HUES64 (cell line): ENCODE data around the gene PAK6.
A peak's percentile ranks its signal among the peaks of the same experiment; 100 is the strongest.

ENCODE experiments used
- H3K27ac ChIP-seq: 2 replicates; pipeline ENCODE4 v1.7.0; 2013; ENCODE audit warnings: low read depth, low read length, inconsistent platforms
- H3K27me3 ChIP-seq: 2 replicates; pipeline ENCODE4 v1.6.1; 2013; ENCODE audit warnings: mild to moderate bottlenecking, low read length; ENCODE audit not compliant: insufficient read depth
- H3K36me3 ChIP-seq: 2 replicates; pipeline ENCODE4 v1.6.1; 2013; ENCODE audit warnings: mild to moderate bottlenecking, low read length; ENCODE audit not compliant: insufficient read depth
- H3K4me1 ChIP-seq: 2 replicates; pipeline ENCODE4 v1.6.1; 2013; ENCODE audit warnings: mild to moderate bottlenecking, low read length, moderate library complexity; ENCODE audit not compliant: insufficient read depth
- H3K4me3 ChIP-seq: 2 replicates; pipeline ENCODE4 v1.5.1; 2013; ENCODE audit warnings: mild to moderate bottlenecking, low read length, moderate library complexity
- H3K9ac ChIP-seq: 2 replicates; pipeline ENCODE4 v1.6.1; 2013; ENCODE audit warnings: mild to moderate bottlenecking, low read depth, low read length
- H3K9me3 ChIP-seq: 2 replicates; pipeline ENCODE4 v1.6.1; 2013; ENCODE audit warnings: low read depth, low read length; ENCODE audit not compliant: insufficient read depth
- WGBS: fragments of 150-250, 120-280 bp; methylation state at CpG from one replicate; pipeline ENCODE4 v1.1.7; 2013; ENCODE audit warnings: missing lambda C conversion rate; 5-methylcytosine and 5-hydroxymethylcytosine counted together

Gene PAK6

GRCh38 chr15:40316931-40317330, 78.1 kb downstream of the PAK6 start:
- no peak overlapping the region for H3K4me3 ChIP-seq
- no peak overlapping the region for H3K9ac ChIP-seq
- WGBS: 92% methylated on average over 3 of the region's 3 CpGs
- H3K27ac ChIP-seq: no peak overlapping the region
- H3K4me1 ChIP-seq: peaks cover 4% of the 10 kb centered on the region
- no peaks in the 10 kb centered on the region for H3K36me3 ChIP-seq
- H3K27me3 ChIP-seq: peaks cover 10% of the 10 kb centered on the region
- H3K9me3 ChIP-seq: no peaks in the 10 kb centered on the region

DNA sequence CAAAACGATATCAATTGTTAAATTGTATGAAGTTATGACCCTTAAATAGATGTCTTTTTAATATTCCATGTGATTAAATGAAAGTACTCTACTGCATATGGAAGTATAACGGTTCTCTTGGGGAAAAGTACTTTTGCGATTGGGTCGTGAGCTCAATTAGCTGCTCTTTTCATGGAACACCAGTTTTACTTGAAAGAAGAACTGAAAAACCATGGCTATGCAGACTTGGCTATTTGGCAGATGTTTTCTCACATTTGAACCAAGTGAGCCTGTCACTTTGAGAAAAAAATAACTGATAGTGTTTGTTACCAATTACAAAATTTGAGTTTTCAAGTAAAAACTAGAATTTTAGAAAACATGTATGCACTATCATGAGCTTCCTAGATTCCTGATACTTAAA, 78.7 kb downstream of the PAK6 start:
- Histone ChIP-seq H3K4me1 (peaks cover 9% of the 10 kb centered on the region), H3K9ac (no peak overlapping the region), H3K36me3 (no peaks in the 10 kb centered on the region), H3K4me3 (no peak overlapping the region), H3K27me3 (peaks cover 12% of the 10 kb centered on the region), H3K27ac (no peak overlapping the region), H3K9me3 (no peaks in the 10 kb centered on the region)
- 99% methylated on average over 3 of the region's 4 CpGs for WGBS

- H3K4me3 ChIP-seq: no peak overlapping the region
- H3K27me3 ChIP-seq: peaks cover 24% of the 10 kb centered on the region
- 67% methylated on average over 1 of the region's 1 CpG for WGBS
These were observed 81.5 kb downstream of the PAK6 start for GRCh38 chr15:40320409-40320808.

DNA sequence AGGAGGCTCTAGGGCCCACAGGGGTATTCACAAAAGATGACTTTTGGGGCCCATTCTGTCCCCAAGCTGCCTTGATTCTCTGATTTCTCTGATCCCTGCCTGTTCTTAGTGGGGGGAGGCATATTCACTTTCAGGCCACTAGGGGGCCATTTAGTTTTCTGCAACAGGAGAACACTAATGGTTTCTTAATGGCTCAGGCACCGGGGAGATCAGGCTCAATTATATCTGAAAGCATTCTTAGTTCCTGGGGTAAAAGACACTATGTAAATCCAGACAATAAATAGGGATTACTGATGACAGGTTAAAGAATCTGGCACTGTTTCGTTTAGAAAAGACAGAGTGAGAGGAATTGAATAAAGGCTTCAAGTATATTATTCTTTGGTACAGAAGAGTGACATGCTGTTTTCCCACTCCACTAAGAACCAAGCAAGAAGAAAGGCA, 82.1 kb downstream of the PAK6 start:
- Histone ChIP-seq H3K36me3 (no peaks in the 10 kb centered on the region), H3K9ac (no peak overlapping the region), H3K27me3 (peaks cover 30% of the 10 kb centered on the region), H3K4me1 (peaks cover 20% of the 10 kb centered on the region), H3K9me3 (no peaks in the 10 kb centered on the region), H3K4me3 (no peak overlapping the region), H3K27ac (no peak overlapping the region)
- WGBS: 6% methylated on average over 2 of the region's 2 CpGs

More at GRCh38 chr15:40320409-40320808, 81.5 kb downstream of the PAK6 start:
- Histone ChIP-seq H3K27ac (no peak overlapping the region), H3K4me1 (peaks cover 14% of the 10 kb centered on the region), H3K9ac (no peak overlapping the region), H3K36me3 (no peaks in the 10 kb centered on the region), H3K9me3 (no peaks in the 10 kb centered on the region)

- Histone ChIP-seq H3K27ac (no peak overlapping the region), H3K36me3 (no peaks in the 10 kb centered on the region), H3K4me1 (peaks cover 35% of the 10 kb centered on the region), H3K9me3 (no peaks in the 10 kb centered on the region), H3K4me3 (peak overlapping the region; percentile 63), H3K9ac (no peak overlapping the region), H3K27me3 (peaks cover 30% of the 10 kb centered on the region)
- 6% methylated on average over 26 of the region's 26 CpGs for WGBS
These were observed 83.8 kb downstream of the PAK6 start for GRCh38 chr15:40322531-40323238.

DNA sequence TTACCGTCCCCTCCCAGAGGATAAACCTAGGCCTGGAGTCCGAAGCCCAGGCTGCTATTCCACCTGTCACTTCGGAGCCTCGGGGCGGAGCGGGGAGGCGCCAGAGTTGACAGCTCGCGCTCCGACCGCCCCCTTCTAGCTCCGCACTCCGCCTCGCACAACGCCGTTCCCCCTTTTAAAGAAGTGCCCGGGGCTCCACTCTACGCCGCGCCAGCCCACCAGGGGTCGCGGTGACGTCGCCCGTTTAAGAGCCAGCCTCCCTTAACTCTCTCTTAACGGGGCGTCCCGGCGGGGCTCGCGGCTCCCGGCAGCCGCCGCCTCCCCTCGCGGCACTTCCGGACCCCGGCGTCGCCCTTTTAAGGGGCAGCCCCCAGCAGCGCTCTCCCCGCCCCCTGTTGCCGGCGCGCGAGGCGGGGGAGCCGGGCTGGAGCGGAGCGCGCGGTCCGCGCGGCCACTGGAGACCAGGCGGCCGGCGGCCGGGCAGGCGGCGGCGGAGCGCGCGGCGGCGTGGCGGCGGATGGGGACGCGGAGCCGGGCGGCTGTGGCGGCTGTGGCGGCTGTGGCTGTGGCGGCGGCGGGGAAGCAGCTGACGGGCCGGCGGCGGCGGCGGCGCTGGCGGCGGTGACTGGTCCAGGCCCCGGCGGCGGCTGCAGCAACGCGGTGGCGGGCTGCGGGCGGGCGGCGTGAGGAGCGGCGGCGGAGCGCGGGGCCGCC, 84.5 kb downstream of the PAK6 start, which contains the start of gene INAFM2:
INAFM2 (plus strand) TSS at position 454 of the 714 bp plus-strand sequence. CDS start 364 bp downstream, outside the sequence.
- Histone ChIP-seq H3K27me3 (peaks cover 30% of the 10 kb centered on the region), H3K4me3 (peak within 1 kb of the TSS; percentile 63), H3K9ac (peak within 1 kb of the TSS; percentile 51), H3K36me3 (no peaks in the 10 kb centered on the region), H3K4me1 (peaks cover 42% of the 10 kb centered on the region), H3K9me3 (no peaks in the 10 kb centered on the region), H3K27ac (no peak within 1 kb of the TSS)
- WGBS: under 1% methylated on average over 103 of the region's 103 CpGs

DNA sequence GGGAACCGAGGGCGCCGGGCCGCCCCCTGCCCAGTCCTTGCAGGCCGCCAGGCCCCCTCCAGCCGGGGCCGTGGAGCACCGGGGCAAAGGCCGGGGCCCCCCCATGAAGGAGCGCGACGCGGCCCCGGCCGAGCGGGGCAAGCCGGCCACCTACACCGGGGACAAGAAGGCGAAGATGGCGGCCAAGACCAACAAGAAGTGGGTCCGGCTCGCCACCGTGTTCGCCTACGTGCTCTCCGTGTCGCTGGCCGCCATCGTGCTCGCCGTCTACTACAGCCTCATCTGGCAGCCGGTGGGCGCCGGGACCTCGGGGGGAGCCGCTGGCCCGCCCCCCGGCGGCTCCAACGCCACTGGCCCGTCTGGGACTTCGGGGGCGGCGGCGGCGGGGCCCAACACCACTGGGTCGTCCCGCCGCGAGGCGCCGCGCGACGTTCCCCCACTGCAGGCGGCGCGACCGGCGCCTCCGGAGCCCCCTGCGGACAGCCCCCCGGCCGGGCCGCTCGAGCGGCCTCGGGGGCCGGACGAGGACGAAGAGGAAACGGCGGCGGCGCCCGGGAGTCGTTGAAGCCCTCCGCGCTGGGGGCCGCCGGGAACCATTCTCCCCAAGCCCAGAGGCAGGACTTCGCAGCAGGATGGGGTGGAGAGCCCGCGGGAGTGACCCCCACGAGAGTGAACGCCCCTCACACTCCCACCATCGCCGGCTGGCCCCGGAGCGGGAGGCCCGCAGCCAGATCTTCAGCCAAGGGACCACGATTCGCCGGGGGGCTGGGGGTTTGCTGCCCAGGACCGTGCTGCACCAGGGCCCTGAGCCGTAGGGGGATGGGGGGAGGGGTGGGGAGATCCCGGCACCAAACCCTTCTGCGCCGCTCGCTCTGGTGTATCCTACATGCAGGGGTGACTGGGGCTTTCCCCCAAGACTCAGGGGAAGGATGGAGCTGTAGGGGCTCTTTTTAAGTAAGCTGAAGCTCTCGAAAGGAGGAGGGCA, 85.4 kb downstream of the PAK6 start:
- Histone ChIP-seq H3K27ac (no peak overlapping the region), H3K27me3 (peaks cover 30% of the 10 kb centered on the region), H3K4me3 (peak overlapping the region; percentile 63), H3K36me3 (no peaks in the 10 kb centered on the region), H3K9ac (peak overlapping the region; percentile 51), H3K4me1 (peaks cover 51% of the 10 kb centered on the region), H3K9me3 (no peaks in the 10 kb centered on the region)
- under 1% methylated on average over 101 of the region's 101 CpGs for WGBS

DNA sequence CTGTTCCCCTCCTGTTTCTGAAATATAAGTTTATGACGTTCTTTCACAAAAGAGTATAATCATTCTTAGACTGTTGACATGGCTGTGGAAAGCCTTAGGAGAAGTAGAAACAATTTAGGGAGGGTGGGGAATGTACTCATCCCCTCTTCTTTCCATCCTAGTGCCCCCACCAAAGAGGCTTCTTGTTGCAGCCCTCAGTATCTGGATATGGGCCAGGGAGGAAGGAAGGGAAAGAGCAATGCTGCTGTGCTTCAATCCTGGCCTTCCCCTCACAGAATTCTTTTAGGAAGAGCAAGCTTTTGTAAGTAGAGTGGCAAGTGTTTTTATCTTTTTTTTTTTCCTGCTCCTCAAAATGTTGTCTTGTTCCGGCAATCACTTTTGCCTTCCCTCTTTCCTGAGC, 86.3 kb downstream of the PAK6 start:
- Histone ChIP-seq H3K9ac (no peak overlapping the region), H3K27me3 (peaks cover 30% of the 10 kb centered on the region), H3K27ac (no peak overlapping the region), H3K4me1 (peaks cover 54% of the 10 kb centered on the region), H3K9me3 (no peaks in the 10 kb centered on the region), H3K36me3 (no peaks in the 10 kb centered on the region), H3K4me3 (peak overlapping the region; percentile 63)
- 80% methylated on average over 1 of the region's 2 CpGs for WGBS

GRCh38 chr15:40325700-40326099, 86.8 kb downstream of the PAK6 start:
- Histone ChIP-seq H3K9ac (no peak overlapping the region), H3K4me1 (peaks cover 55% of the 10 kb centered on the region), H3K4me3 (0 out of 2 replicates have a peak overlapping the region, but pooled peaks have one; percentile 63), H3K9me3 (no peaks in the 10 kb centered on the region), H3K27me3 (peaks cover 30% of the 10 kb centered on the region), H3K27ac (no peak overlapping the region), H3K36me3 (no peaks in the 10 kb centered on the region)
- 98% methylated on average over 2 of the region's 2 CpGs for WGBS
